H1 (cell line): ENCODE measurements around the gene CTNS. TPM values are rescaled to one million over a fixed set of nuclear protein-coding genes. Genes with fewer than 3 reads are reported as not detected.

Experiments
- ATF3 ChIP-seq: IDR thresholded peaks from 2 replicates; pipeline ENCODE4 v1.6.1; 2011; ENCODE audit warnings: low read depth, mild to moderate bottlenecking, low read length; ENCODE audit not compliant: insufficient read depth
- KDM4A ChIP-seq: IDR thresholded peaks from one replicate; pipeline ENCODE4 v1.7.1; 2012; ENCODE audit warnings: low read depth, mild to moderate bottlenecking, moderate library complexity, low read length, inconsistent platforms; ENCODE audit not compliant: severe bottlenecking
- polyA plus RNA-seq, 7 experiments: library from polyadenylated mRNA; depleted of rRNA in 3 of 7; stranded (reverse) in 5 of 7; unstranded in 2 of 7; fragments of >200 nt in 5 of 7; fragments of 200-250 nt in 2 of 7; gene quantifications; 1 replicate in 5 of 7; 2 replicates in 1 of 7; 4 replicates in 1 of 7; pipeline versions ENCODE4 v1.2.1 to v1.2.3, GENCODE V29; 2011 to 2013; ENCODE audit warnings: missing spikeins in 2 of 7, mixed read lengths in 2 of 7
- total RNA-seq: library from RNA; stranded (reverse); fragmentation: NEBNext Ultra II Directional; extraction: Animal tissue kit (Norgen Biotek cat#: 25700); gene quantifications from 2 replicates; pipeline ENCODE4 v1.2.1, GENCODE V29; 2021

Gene CTNS
- total and polyA plus RNA-seq, 2 of the 8 experiments (the other 6 are each of a cell fraction or from before 2014, with no cell fraction given): 11.6 to 12.9 TPM

- TF ChIP-seq KDM4A (no peak), ATF3 (no peak)
Measured at GRCh38 chr17:3685174-3685573, 48.6 kb downstream of the CTNS start (continued).
